SK-N-MC (cell line): Measurements from ENCODE around the gene CXorf38.
"Not testable (repeated sequence)": the region's sequence is repeated elsewhere in the genome, so short reads cannot be mapped to it uniquely, and the experiment has no call there.

ENCODE experiments used
- DNase-seq: peaks from one replicate; pipeline ENCODE4 v3.0.0-alpha.2; 2011; ENCODE audit warnings: low read depth, low spot score
- H3K27ac ChIP-seq: fragments of 200-600 bp; sonication (generic); 2 replicates; pipeline ENCODE4 v1.5.1; 2016; ENCODE audit warnings: mixed run types
- H3K36me3 ChIP-seq: fragments of 200-600 bp; sonication (generic); 2 replicates; pipeline ENCODE4 v1.6.1; 2017; ENCODE audit warnings: antibody characterized with exemption, low read length, mixed read lengths; ENCODE audit not compliant: insufficient read depth
- H3K4me3 ChIP-seq: fragments of 200-600 bp; sonication (generic); 2 replicates; pipeline ENCODE4 v1.5.1; 2016
- H3K9ac ChIP-seq: fragments of 200-600 bp; sonication (generic); 2 replicates; pipeline ENCODE4 v1.8.0; 2017; ENCODE audit warnings: mixed run types, mixed read lengths; ENCODE audit not compliant: insufficient read length
- H3K9me3 ChIP-seq: fragments of 200-600 bp; sonication (generic); 2 replicates; pipeline ENCODE4 v1.6.1; 2017; ENCODE audit warnings: low read depth, mild to moderate bottlenecking, antibody characterized with exemption, low read length, moderate library complexity, mixed read lengths
- EZH2 ChIP-seq: fragments of 200-600 bp; sonication (generic); IDR thresholded peaks from one replicate; pipeline ENCODE4 v1.6.1; 2017; ENCODE audit warnings: antibody characterized with exemption
- FOXP2 ChIP-seq: optimal IDR thresholded peaks from 2 replicates; pipeline ENCODE3; 2011; ENCODE audit warnings: mild to moderate bottlenecking, moderate library complexity; ENCODE audit not compliant: insufficient read depth; ENCODE audit errors: extremely low read length, control extremely low read depth
- POLR2AphosphoS5 ChIP-seq: IDR thresholded peaks from 2 replicates; pipeline ENCODE4 v1.6.1; 2012; ENCODE audit warnings: mild to moderate bottlenecking, low read depth, low read length, borderline replicate concordance

Gene CXorf38

GRCh38 chrX:40615976-40616375, 31.4 kb downstream of the CXorf38 start:
- Histone ChIP-seq H3K4me3 (no peak overlapping the region), H3K9ac (no peak overlapping the region), H3K36me3 (no peaks in the 10 kb centered on the region), H3K27ac (no peak overlapping the region), H3K9me3 (no peaks in the 10 kb centered on the region)
- TF ChIP-seq EZH2 (no peak), FOXP2 (no peak), POLR2AphosphoS5 (no peak)
- no peak for DNase-seq

GRCh38 chrX:40612511-40612910, 34.9 kb downstream of the CXorf38 start:
- no peak for TF ChIP-seq FOXP2

GRCh38 chrX:40607381-40607780, 40.0 kb downstream of the CXorf38 start:
- no peak overlapping the region for H3K4me3 ChIP-seq
- no peak overlapping the region for H3K9ac ChIP-seq
- no peaks in the 10 kb centered on the region for H3K36me3 ChIP-seq
- no peak overlapping the region for H3K27ac ChIP-seq
- TF ChIP-seq FOXP2 (no peak), EZH2 (no peak), POLR2AphosphoS5 (no peak)
- no peaks in the 10 kb centered on the region for H3K9me3 ChIP-seq
- no peak for DNase-seq

More at GRCh38 chrX:40612511-40612910, 34.9 kb downstream of the CXorf38 start:
- H3K36me3 ChIP-seq = no peaks in the 10 kb centered on the region
- no peak overlapping the region for H3K27ac ChIP-seq
- no peak overlapping the region for H3K9ac ChIP-seq
- H3K4me3 ChIP-seq = no peak overlapping the region
- no peaks in the 10 kb centered on the region for H3K9me3 ChIP-seq
- no peak for DNase-seq

GRCh38 chrX:40603446-40603845, 43.9 kb downstream of the CXorf38 start:
- TF ChIP-seq FOXP2 (no peak), POLR2AphosphoS5 (no peak), EZH2 (no peak)
- Histone ChIP-seq H3K36me3 (peaks cover 14% of the 10 kb centered on the region; the same call in 1 of the 2 replicates), H3K4me3 (no peak overlapping the region), H3K9me3 (no peaks in the 10 kb centered on the region), H3K9ac (no peak overlapping the region), H3K27ac (no peak overlapping the region)
- no peak for DNase-seq

- not testable (repeated sequence) for H3K9me3 ChIP-seq, H3K36me3 ChIP-seq, H3K4me3 ChIP-seq, H3K27ac ChIP-seq, H3K9ac ChIP-seq, DNase-seq
Observed at GRCh38 chrX:40589616-40590321, 57.6 kb downstream of the CXorf38 start.

- H3K4me3 ChIP-seq, DNase-seq, H3K9ac ChIP-seq, H3K9me3 ChIP-seq, H3K27ac ChIP-seq, H3K36me3 ChIP-seq: not testable (repeated sequence)
Observed at GRCh38 chrX:40587623-40588022, 59.7 kb downstream of the CXorf38 start.

GRCh38 chrX:40582811-40583210, 64.5 kb downstream of the CXorf38 start:
- H3K4me3 ChIP-seq = no peak overlapping the region
- H3K36me3 ChIP-seq = no peaks in the 10 kb centered on the region
- H3K27ac ChIP-seq = no peak overlapping the region
- no peaks in the 10 kb centered on the region for H3K9me3 ChIP-seq
- TF ChIP-seq EZH2 (no peak), FOXP2 (no peak), POLR2AphosphoS5 (no peak)
- no peak overlapping the region for H3K9ac ChIP-seq
- DNase-seq = no peak

- H3K9ac ChIP-seq, DNase-seq, H3K27ac ChIP-seq, H3K36me3 ChIP-seq, H3K9me3 ChIP-seq, H3K4me3 ChIP-seq: not testable (repeated sequence)
Observed at GRCh38 chrX:40582178-40582577, 65.2 kb downstream of the CXorf38 start.

GRCh38 chrX:40581336-40581920, 65.9 kb downstream of the CXorf38 start:
- no peaks in the 10 kb centered on the region for H3K9me3 ChIP-seq
- no peak for DNase-seq
- TF ChIP-seq POLR2AphosphoS5 = no peak
- TF ChIP-seq EZH2 = no peak
- TF ChIP-seq FOXP2 = no peak
- peak overlapping the region; percentile 71 for H3K9ac ChIP-seq
- peak overlapping the region; percentile 80 for H3K4me3 ChIP-seq
- H3K27ac ChIP-seq = no peak overlapping the region
- no peaks in the 10 kb centered on the region for H3K36me3 ChIP-seq
